Skeletal muscle tissue (tissue), 4 donors: ENCODE measurements around the gene ADCY7. TPM values are rescaled to one million over a fixed set of nuclear protein-coding genes. Genes with fewer than 3 reads are reported as not detected.

Experiments used
- H3K27ac ChIP-seq: one replicate; pipeline ENCODE4 v1.7.0; 2013; ENCODE audit warnings: mild to moderate bottlenecking, low read depth, low read length, inconsistent platforms
- H3K27me3 ChIP-seq, 3 donors: one replicate each; pipeline ENCODE4 v1.7.0; 2013; ENCODE audit warnings: low read length in 3 of 3; ENCODE audit not compliant: control insufficient read depth in 3 of 3, insufficient read depth in 3 of 3
- H3K36me3 ChIP-seq, 3 donors: one replicate each; pipeline ENCODE4 v1.7.0; 2013; ENCODE audit warnings: low read length in 3 of 3; ENCODE audit not compliant: control insufficient read depth in 3 of 3, insufficient read depth in 3 of 3
- H3K4me1 ChIP-seq, 3 donors: one replicate each; pipeline ENCODE4 v1.7.0; 2013; ENCODE audit warnings: low read length in 3 of 3, mild to moderate bottlenecking in 3 of 3; ENCODE audit not compliant: control insufficient read depth in 3 of 3, insufficient read depth in 3 of 3
- H3K4me3 ChIP-seq, 3 donors: one replicate each; pipeline ENCODE4 v1.7.0; 2013; ENCODE audit warnings: low read length in 3 of 3
- H3K9ac ChIP-seq, 3 donors: one replicate each; pipeline ENCODE4 v1.7.0; 2013; ENCODE audit warnings: low read length in 3 of 3, mild to moderate bottlenecking in 3 of 3, moderate library complexity in 2 of 3, low read depth in 1 of 3
- H3K9me3 ChIP-seq, 3 donors: one replicate each; pipeline ENCODE4 v1.7.0; 2013; ENCODE audit warnings: low read length in 3 of 3; ENCODE audit not compliant: control insufficient read depth in 3 of 3
- total RNA-seq: library from RNA; depleted of rRNA; stranded (reverse); fragments of >200 nt; gene quantifications from one replicate; pipeline ENCODE4 v1.2.3, GENCODE V29; 2014
- donor health status: Osteomylitis.

The ADCY7 gene
- total RNA-seq, 1 donor from 2014 or later = 9.4 TPM

DNA sequence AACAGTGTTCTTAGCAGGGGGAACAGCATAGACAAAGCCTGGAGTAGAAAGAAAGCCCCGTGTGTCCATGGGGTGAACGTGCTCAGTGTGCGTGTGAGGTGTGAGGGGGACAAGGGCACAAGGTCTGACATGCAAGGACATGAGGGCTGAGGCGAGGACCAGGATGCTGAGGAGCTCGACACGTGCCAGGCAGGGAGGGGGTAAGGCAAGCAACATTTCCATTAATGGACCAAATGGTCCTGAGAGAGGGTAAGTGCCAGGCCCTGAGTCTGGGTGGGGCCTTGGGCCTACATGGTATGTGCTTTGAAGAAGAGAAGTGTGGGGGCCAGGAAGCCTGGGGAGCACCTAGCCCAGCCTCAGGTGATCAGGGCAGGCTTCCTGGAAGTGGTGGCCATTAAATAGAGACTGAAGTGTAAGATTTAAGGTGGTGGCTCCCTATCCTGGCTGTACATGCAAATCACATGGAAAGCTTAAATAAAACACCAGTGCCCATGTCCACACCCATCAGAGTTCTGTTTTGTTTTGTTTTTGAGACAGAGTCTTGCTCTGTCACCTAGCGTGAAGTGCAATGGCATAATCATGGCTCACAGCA is 29.3 kb downstream of the ADCY7 start:
- Histone ChIP-seq H3K4me3 (no peak overlapping the region), H3K27me3 (no peaks in the 10 kb centered on the region), H3K9me3 (no peaks in the 10 kb centered on the region), H3K9ac (no peak overlapping the region), H3K27ac (no peak overlapping the region), H3K4me1 (no peaks in the 10 kb centered on the region), H3K36me3 (peaks cover 0 to 6% (median 1%) of the 10 kb centered on the region in 3 donors)

DNA sequence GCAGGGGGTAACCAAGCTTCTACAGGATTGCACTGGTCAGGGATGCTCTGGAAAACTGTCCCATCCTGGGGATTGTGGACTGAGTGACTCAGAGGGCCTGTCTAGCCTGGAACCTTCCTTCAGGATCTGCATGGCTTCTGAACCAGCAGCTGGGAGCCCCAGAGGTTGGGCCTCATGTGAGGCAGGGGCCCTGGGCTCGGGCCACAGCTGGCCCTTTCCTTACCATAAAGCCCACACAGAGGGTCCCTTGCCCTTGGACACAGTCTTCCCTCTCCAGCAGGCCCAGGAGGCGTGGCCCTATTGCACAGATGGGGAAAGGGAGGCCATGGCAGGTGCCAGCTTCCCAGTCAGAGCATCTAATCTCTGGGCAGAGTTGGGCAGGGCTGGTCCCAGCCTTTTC is 30.5 kb downstream of the ADCY7 start:
- no peaks in the 10 kb centered on the region for H3K27me3 ChIP-seq
- H3K36me3 ChIP-seq = peaks cover 0 to 6% (median 0%) of the 10 kb centered on the region in 3 donors
- no peak overlapping the region for H3K27ac ChIP-seq
- no peaks in the 10 kb centered on the region for H3K4me1 ChIP-seq
- no peak overlapping the region for H3K4me3 ChIP-seq
- no peak overlapping the region for H3K9ac ChIP-seq
- no peaks in the 10 kb centered on the region for H3K9me3 ChIP-seq

DNA sequence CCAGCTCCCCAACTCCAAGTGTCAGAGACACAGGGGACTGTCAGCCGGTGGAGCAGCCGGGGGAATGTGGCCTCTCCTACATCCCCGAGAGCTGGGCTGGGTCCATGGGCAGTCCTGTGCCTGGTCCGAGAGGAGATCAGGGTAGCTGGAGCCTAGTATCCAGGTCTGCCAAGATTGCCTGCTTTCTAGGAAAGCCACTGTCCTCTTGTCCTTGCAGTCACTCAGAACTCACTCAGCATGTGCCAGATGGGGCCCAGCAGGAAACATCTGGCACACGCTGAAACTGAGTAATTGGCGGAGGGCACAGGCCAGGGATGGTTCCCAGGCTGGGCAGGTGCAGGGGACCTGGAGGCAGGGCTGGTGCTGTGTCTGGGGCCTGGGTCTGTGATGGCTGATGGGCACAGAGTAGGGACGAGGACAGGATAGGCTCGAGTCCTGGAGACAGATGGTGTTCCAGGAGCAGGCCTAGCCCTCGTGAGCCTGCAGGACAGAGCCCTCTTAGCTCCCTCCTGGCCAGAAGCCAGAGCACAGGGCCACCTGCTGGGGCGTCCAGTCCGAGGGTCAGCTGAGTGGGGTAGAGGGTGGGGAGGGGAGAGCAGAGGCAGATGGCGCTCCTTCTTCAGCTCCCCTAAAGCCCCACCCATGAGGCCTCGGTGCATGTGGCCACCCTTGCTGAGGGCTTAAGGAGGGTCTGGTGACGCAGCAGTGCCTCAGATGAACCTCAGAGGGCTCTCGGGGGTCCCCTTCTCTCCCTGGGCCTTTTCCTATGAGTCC is 31.1 kb downstream of the ADCY7 start:
- H3K27ac ChIP-seq = no peak overlapping the region
- no peaks in the 10 kb centered on the region for H3K4me1 ChIP-seq
- no peak overlapping the region for H3K4me3 ChIP-seq
- H3K27me3 ChIP-seq = no peaks in the 10 kb centered on the region
- H3K36me3 ChIP-seq = peaks cover 0 to 6% (median 0%) of the 10 kb centered on the region in 3 donors
- no peaks in the 10 kb centered on the region for H3K9me3 ChIP-seq
- no peak overlapping the region for H3K9ac ChIP-seq

DNA sequence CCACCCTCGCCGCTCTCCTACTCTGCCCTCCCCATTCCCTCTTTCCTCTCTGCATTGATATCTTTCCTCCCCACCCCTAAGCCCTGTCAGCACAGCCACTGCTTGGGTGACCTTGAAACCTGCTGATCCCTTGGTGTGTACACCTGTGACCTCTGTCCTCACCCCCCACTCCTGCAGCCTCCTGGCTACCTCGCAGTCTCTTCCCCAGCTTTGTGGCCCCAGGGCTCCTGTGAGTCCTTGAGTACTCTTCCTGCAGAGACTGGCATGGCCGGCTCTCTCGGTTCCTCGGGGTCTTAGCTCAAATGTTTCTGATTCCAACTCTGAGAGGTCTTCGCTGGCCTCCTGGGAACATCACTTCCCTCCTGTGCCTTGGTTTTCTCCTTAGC is 31.7 kb downstream of the ADCY7 start:
- H3K36me3 ChIP-seq = peaks cover 0 to 6% (median 0%) of the 10 kb centered on the region in 3 donors
- no peak overlapping the region for H3K4me3 ChIP-seq
- H3K27ac ChIP-seq = no peak overlapping the region
- no peaks in the 10 kb centered on the region for H3K4me1 ChIP-seq
- H3K9me3 ChIP-seq = no peaks in the 10 kb centered on the region
- no peaks in the 10 kb centered on the region for H3K27me3 ChIP-seq
- H3K9ac ChIP-seq = no peak overlapping the region

DNA sequence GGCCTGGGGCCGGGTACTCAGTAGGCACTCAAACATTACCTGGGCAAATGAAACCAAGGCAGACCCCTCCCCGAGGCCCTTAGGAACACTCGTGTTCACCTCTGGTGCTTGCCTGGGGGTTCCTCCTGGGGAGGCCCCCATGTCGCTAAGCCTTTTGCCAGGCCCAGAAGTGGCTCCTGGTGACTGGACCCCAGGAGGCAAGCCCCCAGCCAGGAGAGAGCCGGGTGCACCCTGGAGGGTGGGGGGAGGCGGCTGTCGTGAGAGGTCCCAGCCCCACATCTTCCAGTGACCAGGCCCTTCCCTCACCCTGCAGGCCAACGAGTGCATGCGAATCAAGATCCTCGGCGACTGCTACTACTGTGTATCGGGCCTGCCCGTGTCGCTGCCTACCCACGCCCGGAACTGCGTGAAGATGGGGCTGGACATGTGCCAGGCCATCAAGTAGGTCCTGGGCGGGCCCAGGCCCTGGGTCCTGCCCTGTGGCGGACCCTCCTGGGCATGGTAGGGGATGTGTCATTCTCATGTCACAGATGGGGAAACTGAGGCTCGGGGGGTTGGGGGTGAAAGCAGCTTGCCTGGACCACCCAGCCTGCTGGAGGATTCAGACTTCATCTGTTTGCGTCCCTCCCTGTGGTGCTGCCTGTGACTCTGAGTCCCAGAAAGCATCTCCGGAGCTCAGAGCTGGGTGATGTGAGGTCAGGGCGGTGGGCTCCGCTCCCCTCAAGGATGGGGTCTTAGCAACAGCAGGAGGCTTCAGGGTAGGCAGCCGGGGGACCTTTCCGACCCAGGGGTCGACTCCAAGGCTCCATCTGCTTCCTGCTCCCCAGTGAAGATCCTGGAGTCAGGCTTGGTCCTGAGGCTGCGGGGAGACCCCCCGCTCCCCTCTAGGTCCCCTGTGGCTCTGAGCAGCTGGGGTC is 32.5 kb downstream of the ADCY7 start:
- Histone ChIP-seq H3K9ac (no peak overlapping the region), H3K4me3 (no peak overlapping the region), H3K36me3 (peaks cover 0 to 6% (median 0%) of the 10 kb centered on the region in 3 donors)

DNA sequence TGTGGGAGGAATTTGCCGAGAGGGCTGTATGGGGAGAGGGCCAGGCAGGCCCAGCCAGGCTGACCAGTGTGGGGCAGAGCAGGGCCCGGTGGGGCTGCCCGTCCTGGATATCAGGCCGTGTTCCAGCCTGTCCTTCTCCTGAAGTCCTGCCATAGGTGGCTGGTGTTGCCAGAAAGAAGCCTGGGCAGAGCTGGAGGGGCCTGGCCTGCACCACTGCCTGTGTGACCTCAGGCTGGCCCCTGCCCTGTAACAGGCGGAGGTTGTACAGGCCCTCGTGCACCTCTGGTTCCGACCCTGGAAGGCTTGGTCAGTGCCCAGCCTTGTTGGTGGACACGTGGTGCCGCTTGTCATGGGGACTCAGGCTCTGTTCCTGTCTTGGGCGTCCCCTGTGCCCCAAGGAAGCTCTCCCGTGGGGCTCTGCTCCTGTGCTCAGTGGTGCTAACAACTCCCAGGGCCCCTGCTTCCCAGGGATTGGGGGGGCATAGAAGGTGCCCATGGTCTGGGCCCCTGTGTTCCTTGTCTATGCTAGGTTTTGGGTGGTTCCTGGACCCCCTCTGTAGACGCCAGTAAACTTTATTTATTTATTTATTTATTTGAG is 33.3 kb downstream of the ADCY7 start:
- no peak overlapping the region for H3K9ac ChIP-seq

More for the DNA sequence above, 32.5 kb downstream of the ADCY7 start:
- H3K9me3 ChIP-seq = no peaks in the 10 kb centered on the region
- peaks cover 0 to 4% (median 0%) of the 10 kb centered on the region in 3 donors for H3K27me3 ChIP-seq
- H3K27ac ChIP-seq = no peak overlapping the region
- H3K4me1 ChIP-seq = no peaks in the 10 kb centered on the region

DNA sequence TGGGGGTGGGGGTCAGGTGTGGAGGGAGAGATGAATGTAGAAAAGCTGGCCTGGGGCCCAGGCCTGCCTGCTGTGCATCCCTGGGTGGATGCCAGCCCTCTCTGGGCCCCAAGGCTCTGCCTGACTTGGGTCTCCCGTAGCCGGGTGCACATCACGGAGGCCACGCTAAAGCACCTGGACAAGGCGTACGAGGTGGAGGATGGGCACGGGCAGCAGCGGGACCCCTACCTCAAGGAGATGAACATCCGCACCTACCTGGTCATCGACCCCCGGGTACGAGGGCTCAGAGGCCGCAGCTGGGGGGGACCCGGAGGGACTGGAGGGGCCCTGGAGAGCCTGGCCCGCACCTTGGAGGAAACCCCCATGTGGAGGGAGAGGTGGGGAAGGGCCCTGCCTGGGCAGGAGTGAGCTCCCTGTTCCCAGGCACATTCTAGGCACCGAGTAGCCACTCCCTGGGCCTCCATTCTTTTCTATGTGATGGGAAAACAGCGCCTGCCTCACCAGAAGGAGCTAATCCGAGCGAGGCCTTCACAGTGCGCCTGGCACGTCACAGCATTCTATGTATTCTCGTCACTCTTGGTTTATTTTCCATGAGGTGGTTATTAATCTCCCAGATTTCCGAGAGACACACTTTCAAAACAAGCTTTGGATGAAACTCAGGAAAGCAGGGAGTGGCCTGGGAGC is 34.7 kb downstream of the ADCY7 start:
- H3K9me3 ChIP-seq = no peaks in the 10 kb centered on the region
- no peaks in the 10 kb centered on the region for H3K4me1 ChIP-seq
- H3K4me3 ChIP-seq = no peak overlapping the region
- peak overlapping the region; percentile 47 for H3K27ac ChIP-seq
- peaks cover 0 to 3% (median 0%) of the 10 kb centered on the region in 3 donors for H3K36me3 ChIP-seq
- no peak overlapping the region for H3K9ac ChIP-seq
- peaks cover 0 to 9% (median 2%) of the 10 kb centered on the region in 3 donors for H3K27me3 ChIP-seq

More for the DNA sequence above, 33.3 kb downstream of the ADCY7 start:
- peaks cover 0 to 5% (median 0%) of the 10 kb centered on the region in 3 donors for H3K27me3 ChIP-seq
- no peaks in the 10 kb centered on the region for H3K4me1 ChIP-seq
- peaks cover 0 to 6% (median 0%) of the 10 kb centered on the region in 3 donors for H3K36me3 ChIP-seq
- no peak overlapping the region for H3K27ac ChIP-seq
- no peak overlapping the region for H3K4me3 ChIP-seq
- no peaks in the 10 kb centered on the region for H3K9me3 ChIP-seq

DNA sequence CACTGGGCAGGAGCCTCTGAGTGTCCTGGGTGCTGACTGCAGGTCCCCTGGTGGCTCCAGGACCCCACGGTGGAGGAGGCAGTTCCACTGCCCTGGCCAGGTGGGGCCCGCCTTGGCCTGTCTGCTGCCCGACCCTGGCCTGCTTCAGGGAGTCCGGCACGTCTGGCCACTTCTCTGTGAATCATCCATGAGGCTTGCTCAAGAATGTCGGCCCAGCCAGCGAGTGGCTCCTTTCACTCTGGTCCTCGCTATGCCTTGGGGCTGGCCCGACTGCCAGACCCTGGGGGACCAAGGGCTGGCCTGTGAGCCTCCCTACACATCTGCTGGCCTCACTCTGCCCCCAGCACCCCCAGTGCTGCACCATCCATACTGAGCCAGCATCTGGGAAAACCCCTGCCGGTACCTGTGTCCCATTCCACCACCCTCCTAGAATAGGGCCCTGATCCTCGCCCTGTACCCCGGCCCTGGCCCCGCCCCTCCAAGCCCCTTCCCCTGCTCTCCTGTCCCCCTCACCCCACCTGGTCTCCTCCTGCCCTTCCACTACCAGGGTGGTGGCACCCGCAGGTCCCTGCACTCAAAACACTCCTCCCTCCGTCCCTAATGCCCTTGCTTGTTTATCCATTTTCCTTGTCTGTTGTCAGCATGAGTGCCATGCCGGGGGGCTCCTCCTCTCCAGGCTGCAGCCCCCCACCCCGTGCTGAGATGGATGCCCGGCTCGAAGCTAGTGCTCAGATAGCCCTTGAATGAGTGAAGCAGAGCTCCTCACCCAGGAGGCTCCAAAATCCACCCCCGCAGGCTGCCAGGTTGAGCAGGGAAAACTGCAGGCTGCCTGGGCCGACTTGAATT is 35.5 kb downstream of the ADCY7 start:
- peaks cover 0 to 3% (median 0%) of the 10 kb centered on the region in 3 donors for H3K36me3 ChIP-seq
- H3K4me1 ChIP-seq = no peaks in the 10 kb centered on the region
- H3K9ac ChIP-seq = no peak overlapping the region
- no peaks in the 10 kb centered on the region for H3K9me3 ChIP-seq
- peaks cover 0 to 9% (median 2%) of the 10 kb centered on the region in 3 donors for H3K27me3 ChIP-seq
- H3K4me3 ChIP-seq = no peak overlapping the region
- H3K27ac ChIP-seq = peak overlapping the region; percentile 47
